ENCODE results near the gene CORO2B. TPM values are rescaled to one million over a fixed set of nuclear protein-coding genes. Genes with fewer than 3 reads are reported as not detected.
A peak's percentile ranks its signal among the peaks of the same experiment; 100 is the strongest.

CORO2B gene
- total RNA-seq, 1 donor from 2014 or later = 1.0 TPM

GRCh38 chr15:68621535-68621934 is 42.7 kb downstream of the CORO2B start:
- Histone ChIP-seq H3K9me3 (ENCODE audit: low read depth) (no peaks in the 10 kb centered on the region), H3K27me3 (no peaks in the 10 kb centered on the region), H3F3A (ENCODE audit: low read depth) (peaks cover 26% of the 10 kb centered on the region), H4K20me1 (ENCODE audit: low read depth) (no peaks in the 10 kb centered on the region), H3K4me2 (no peak overlapping the region), H2AFZ (replicated peaks) (no peak overlapping the region), H3K4me3 (no peak overlapping the region), H3K79me2 (ENCODE audit: low read depth) (no peaks in the 10 kb centered on the region), H3K27ac (no peak overlapping the region), H3K36me3 (no peaks in the 10 kb centered on the region), H3K4me1 (peaks cover 29% of the 10 kb centered on the region), H3K9ac (no peak overlapping the region)
- Mint-ChIP-seq H3K27me3 (ENCODE audit: insufficient read depth, low read depth) (peaks cover 5% of the 10 kb centered on the region), H3K27ac (peak overlapping the region; percentile 95), H3K4me3 (peak overlapping the region; percentile 10), H3K36me3 (no peaks in the 10 kb centered on the region), H3K4me1 (peaks cover 69% of the 10 kb centered on the region), H3K9me3 (no peaks in the 10 kb centered on the region)
- DNase-seq (ENCODE audit: low spot score) = no peak
- TF ChIP-seq CTCF (IDR thresholded peaks at IDR 0.05) (no peak), EZH2 (IDR thresholded peaks at IDR 0.05) (no peak), EZH2phosphoT487 (IDR thresholded peaks at IDR 0.05) (no peak)

- Histone ChIP-seq H3K36me3 (no peaks in the 10 kb centered on the region), H3K4me2 (peak overlapping the region; percentile 25), H3K27me3 (no peaks in the 10 kb centered on the region), H3F3A (ENCODE audit: low read depth) (peaks cover 26% of the 10 kb centered on the region), H2AFZ (replicated peaks) (peak overlapping the region; percentile 18), H3K4me1 (peaks cover 31% of the 10 kb centered on the region), H3K4me3 (no peak overlapping the region), H3K9ac (no peak overlapping the region), H3K27ac (no peak overlapping the region), H3K9me3 (ENCODE audit: low read depth) (no peaks in the 10 kb centered on the region), H3K79me2 (ENCODE audit: low read depth) (no peaks in the 10 kb centered on the region), H4K20me1 (ENCODE audit: low read depth) (no peaks in the 10 kb centered on the region)
- no peak overlapping the region for H3K4me3 Mint-ChIP-seq
- peak; percentile 85 for DNase-seq (ENCODE audit: low spot score)
- no peaks in the 10 kb centered on the region for H3K36me3 Mint-ChIP-seq
- H3K4me1 Mint-ChIP-seq = peaks cover 61% of the 10 kb centered on the region
- no peak for TF ChIP-seq EZH2phosphoT487 (IDR thresholded peaks at IDR 0.05)
- H3K27ac Mint-ChIP-seq = no peak overlapping the region
- H3K9me3 Mint-ChIP-seq = no peaks in the 10 kb centered on the region
- peaks cover 5% of the 10 kb centered on the region for H3K27me3 Mint-ChIP-seq (ENCODE audit: insufficient read depth, low read depth)
These were observed 44.6 kb downstream of the CORO2B start for GRCh38 chr15:68623301-68623892.

GRCh38 chr15:68625853-68626252 is 47.1 kb downstream of the CORO2B start:
- TF ChIP-seq CTCF (IDR thresholded peaks at IDR 0.05) (no peak), EZH2phosphoT487 (IDR thresholded peaks at IDR 0.05) (no peak), EZH2 (IDR thresholded peaks at IDR 0.05) (no peak)
- Histone ChIP-seq H3K4me3 (no peak overlapping the region), H2AFZ (replicated peaks) (no peak overlapping the region), H3K79me2 (ENCODE audit: low read depth) (no peaks in the 10 kb centered on the region), H4K20me1 (ENCODE audit: low read depth) (no peaks in the 10 kb centered on the region), H3K36me3 (no peaks in the 10 kb centered on the region), H3K27ac (no peak overlapping the region), H3F3A (ENCODE audit: low read depth) (peaks cover 18% of the 10 kb centered on the region), H3K4me2 (no peak overlapping the region), H3K9ac (no peak overlapping the region), H3K9me3 (ENCODE audit: low read depth) (no peaks in the 10 kb centered on the region), H3K27me3 (no peaks in the 10 kb centered on the region), H3K4me1 (peaks cover 38% of the 10 kb centered on the region)
- H3K4me3 Mint-ChIP-seq = no peak overlapping the region
- H3K9me3 Mint-ChIP-seq = no peaks in the 10 kb centered on the region
- no peak for DNase-seq (ENCODE audit: low spot score)
- no peak overlapping the region for H3K27ac Mint-ChIP-seq
- no peaks in the 10 kb centered on the region for H3K36me3 Mint-ChIP-seq
- peaks cover 3% of the 10 kb centered on the region for H3K27me3 Mint-ChIP-seq (ENCODE audit: insufficient read depth, low read depth)
- H3K4me1 Mint-ChIP-seq = peaks cover 65% of the 10 kb centered on the region

- H3K27me3 Mint-ChIP-seq (ENCODE audit: insufficient read depth, low read depth) = peaks cover 3% of the 10 kb centered on the region
- H3K36me3 ChIP-seq = no peaks in the 10 kb centered on the region
- no peaks in the 10 kb centered on the region for H3K36me3 Mint-ChIP-seq
- H3K9ac ChIP-seq = no peak overlapping the region
- no peaks in the 10 kb centered on the region for H4K20me1 ChIP-seq (ENCODE audit: low read depth)
- no peak overlapping the region for H2AFZ ChIP-seq (replicated peaks)
- H3K27ac ChIP-seq = no peak overlapping the region
- TF ChIP-seq CTCF (IDR thresholded peaks at IDR 0.05) (no peak), EZH2phosphoT487 (IDR thresholded peaks at IDR 0.05) (no peak), EZH2 (IDR thresholded peaks at IDR 0.05) (no peak)
- no peak for DNase-seq (ENCODE audit: low spot score)
- H3K79me2 ChIP-seq (ENCODE audit: low read depth) = no peaks in the 10 kb centered on the region
- no peaks in the 10 kb centered on the region for H3K9me3 Mint-ChIP-seq
- no peaks in the 10 kb centered on the region for H3K9me3 ChIP-seq (ENCODE audit: low read depth)
- no peak overlapping the region for H3K4me3 ChIP-seq
- H3K4me2 ChIP-seq = no peak overlapping the region
- H3K4me1 ChIP-seq = peaks cover 34% of the 10 kb centered on the region
- no peak overlapping the region for H3K4me3 Mint-ChIP-seq
- peaks cover 61% of the 10 kb centered on the region for H3K4me1 Mint-ChIP-seq
- H3K27me3 ChIP-seq = no peaks in the 10 kb centered on the region
- no peak overlapping the region for H3K27ac Mint-ChIP-seq
- H3F3A ChIP-seq (ENCODE audit: low read depth) = peaks cover 13% of the 10 kb centered on the region
These were observed 47.5 kb downstream of the CORO2B start for GRCh38 chr15:68626283-68626682.

All from neural progenitor cell (in vitro differentiated cells).